ENCODE data around the gene SF3B2.
"Not testable (repeated sequence)": the region's sequence is repeated elsewhere in the genome, so short reads cannot be mapped to it uniquely, and the experiment has no call there.

Gene SF3B2

GRCh38 chr11:66072081-66072480, 19.9 kb downstream of the SF3B2 start:
- no peak for DNase-seq (ENCODE audit: low read depth in 3 of 3)

GRCh38 chr11:66072518-66072917, 20.4 kb downstream of the SF3B2 start:
- no peak for DNase-seq (ENCODE audit: low read depth in 3 of 3)

- no peak for DNase-seq (ENCODE audit: low read depth in 3 of 3)
Observed at GRCh38 chr11:66073669-66074068, 21.5 kb downstream of the SF3B2 start.

DNA sequence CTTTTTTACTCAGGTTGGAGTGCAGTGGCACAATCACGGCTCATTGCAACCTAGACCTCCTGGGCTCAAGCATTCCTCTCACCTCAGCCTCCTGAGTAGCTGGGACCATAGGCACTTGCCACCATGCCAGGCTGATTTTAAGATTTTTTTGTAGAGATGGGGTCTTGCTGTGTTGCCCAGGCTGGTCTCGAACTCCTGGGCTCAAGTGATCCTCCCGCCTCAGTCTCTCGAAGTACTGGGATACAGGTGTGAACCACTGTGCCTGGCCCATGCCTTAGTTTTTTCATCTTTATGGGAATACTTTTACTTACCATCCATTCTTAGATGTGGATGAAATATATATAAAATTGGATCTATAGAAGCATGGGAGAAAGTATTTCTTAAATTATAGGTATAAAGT, 23.1 kb downstream of the SF3B2 start:
- no peak for DNase-seq (ENCODE audit: low read depth in 3 of 3)

DNA sequence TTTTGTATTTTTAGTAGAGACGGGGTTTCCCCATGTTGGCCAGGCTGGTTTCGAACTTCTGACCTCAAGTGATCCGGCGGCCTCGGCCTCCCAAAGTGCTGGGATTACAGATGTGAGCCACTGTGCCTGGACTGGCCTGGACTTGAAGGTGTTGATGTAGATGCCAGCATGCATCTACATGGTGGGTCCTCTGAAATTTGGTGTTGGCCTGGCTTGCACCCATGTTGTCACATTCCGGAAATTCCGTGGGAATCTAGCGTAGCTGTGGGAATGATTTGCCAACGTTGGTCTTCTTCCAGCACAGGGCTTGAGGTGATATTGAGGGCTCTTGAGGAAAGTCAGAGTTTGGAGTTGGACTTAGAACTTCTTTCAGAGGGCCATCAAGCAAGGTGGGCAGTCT, 24.4 kb downstream of the SF3B2 start:
- DNase-seq (ENCODE audit: low read depth in 3 of 3), result no peak

GRCh38 chr11:66077927-66078326, 25.8 kb downstream of the SF3B2 start:
- no peak for DNase-seq (ENCODE audit: low read depth in 3 of 3)

DNA sequence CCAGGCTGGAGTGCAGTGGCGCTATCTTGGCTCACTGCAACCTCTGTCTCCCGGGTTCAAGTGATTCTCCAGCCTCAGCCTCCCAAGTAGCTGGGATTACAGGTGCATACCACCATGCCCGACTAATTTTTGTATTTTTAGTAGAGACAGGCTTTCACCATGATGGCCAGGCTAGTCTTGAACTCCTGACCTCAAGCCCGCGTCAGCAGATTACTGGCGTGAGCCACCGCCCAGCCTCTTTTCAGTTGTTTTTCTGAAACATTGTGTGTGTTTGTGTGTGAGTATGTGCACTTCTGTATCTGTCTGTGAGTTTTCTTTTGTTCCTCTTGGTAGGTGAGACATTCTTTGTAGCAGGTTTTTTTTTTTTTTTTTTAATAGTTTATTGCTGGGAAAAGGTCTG, 26.8 kb downstream of the SF3B2 start:
- DNase-seq (ENCODE audit: low read depth in 3 of 3), result not testable (repeated sequence)

DNA sequence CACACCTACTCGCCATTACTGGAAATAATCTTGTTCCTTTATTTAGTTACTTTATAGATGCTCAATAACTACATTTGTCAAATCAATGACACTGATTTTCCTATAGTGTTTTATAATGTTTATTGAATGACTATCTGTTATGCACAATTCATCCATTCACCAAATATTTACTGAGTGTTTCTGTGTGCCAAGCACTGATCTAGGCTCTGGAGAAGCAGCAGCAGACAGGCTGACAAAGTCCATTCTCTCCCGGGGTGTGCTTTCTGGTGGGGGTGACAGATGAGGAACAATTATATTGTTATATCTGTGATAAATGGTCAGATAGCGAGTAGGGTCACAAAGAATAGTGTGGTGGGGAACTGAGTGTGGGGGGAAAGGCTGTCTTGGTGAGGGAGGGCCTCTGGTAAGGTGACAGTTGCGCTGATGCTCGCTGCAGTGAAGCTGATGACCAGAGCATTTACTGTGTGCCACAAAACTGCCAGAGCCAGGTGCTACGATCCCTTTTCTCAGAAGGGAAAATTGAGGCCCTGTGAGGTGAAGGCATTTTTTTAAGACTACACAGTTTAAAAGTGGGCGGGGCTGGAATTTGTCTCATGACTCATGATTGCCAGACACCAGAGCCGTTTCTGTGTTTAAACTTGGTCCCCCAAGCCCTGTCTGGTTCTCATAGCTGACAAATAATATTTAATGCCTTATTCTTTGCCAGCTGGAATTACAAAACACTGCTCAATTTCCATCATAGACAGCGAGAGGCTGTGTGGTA, 28.1 kb downstream of the SF3B2 start:
- peak in 2 of 3 experiments; percentile 57 to 60 for DNase-seq (ENCODE audit: low read depth in 3 of 3)

DNA sequence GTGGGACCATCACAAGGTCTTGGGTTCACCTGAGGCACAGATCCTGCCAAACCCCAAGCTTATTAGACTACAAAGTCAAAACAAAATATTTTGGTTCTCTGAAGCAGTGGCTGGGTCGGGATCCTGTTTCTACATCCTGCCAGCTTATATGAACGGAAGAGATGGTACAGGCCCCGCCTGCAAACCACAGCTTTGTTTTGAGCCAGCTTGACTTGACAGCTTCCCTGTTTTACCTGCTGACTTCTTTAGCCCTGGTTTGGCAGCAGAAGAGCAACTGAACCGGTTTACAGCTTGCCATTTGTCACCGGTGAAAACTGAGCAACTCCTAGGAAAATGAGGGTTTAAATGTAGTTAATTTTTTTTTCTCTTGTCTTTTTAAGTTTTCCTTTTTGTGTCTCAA, 29.3 kb downstream of the SF3B2 start:
- peak in 1 of 3 experiments; percentile 55 for DNase-seq (ENCODE audit: low read depth in 3 of 3)

DNA sequence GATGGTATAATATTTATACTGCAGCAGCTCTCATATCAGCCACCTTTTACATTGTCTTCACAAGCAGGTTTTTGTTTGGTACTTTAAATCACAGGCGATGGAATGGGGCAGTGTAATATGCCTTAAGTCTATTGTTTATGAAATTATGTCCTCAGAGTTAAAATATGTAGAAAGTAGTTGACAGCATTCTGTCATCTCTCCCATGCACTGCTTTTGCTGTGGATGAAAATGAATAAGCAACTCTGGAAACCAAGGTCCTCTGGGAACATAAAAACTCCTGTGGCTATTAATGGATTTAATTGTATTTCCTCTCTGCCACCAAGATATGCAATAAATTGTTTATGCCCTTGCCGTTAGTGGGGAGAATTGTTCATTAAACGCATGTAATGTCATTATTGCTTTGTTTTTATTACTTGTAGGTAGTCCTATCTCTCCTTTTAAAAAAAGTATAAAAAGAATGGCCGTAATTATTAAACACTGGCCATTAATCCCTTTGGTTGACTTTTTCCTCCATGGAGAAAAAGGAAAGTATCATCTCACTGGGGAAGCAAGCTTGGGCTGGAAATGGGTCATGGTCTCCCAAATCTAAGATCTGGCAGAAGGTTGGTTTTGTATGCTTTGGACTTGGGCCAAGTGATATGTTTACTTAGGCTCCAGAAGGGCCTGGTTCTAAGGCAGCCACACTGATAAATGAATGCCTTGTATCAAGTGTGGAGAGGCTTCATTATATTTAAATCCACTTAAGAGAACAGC, 31.0 kb downstream of the SF3B2 start:
- DNase-seq (ENCODE audit: low read depth in 3 of 3), result no peak

DNA sequence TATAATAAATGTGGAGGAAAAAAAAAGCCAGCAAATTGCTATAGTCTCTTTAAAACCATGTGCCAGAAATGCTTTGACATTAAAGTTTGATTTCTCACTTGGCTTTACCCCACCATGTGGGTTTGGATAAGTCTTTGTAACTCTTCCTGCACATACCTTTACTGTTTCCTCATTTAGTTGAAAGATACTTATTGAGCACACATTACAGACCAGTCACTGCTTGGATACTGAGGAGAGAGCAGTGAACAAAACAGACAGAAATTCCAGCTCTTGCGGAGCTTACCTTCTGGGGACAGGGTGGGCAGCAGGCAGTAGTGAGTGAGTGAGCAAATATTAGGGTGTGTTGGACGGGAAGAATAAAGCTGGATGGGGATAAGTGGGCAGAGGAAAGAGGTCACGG, 31.6 kb downstream of the SF3B2 start:
- DNase-seq (ENCODE audit: low read depth in 3 of 3), result no peak

DNA sequence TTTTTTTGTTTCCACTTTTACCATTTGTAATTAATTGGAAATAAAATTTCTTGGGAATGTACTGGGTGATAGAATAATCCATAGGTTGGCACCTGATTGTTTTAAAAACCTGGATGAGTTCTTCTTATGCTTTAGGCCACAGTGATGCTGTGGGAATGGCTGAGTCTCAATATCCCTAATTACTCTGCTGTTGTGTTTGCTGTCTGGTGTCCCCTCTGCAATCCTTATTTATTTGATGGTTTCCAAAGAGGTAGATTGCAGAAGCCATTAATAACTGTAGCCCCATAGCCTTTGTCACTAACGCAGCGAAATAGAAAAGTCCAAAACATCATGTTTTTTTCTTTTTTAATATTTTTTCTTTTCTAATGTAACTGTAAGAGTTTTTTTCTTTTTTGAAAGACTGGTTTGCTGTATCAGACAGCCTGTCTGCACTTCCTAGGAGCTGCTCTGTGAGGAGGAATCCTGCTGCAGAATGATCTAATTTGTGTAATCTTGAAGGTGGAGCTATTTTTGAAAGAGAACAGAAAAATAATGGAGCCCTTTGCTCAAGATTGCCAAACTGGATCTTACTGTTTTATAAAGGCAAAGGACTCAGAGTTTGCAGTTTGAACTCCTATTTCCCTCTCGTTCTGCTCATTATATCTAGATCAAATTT, 32.8 kb downstream of the SF3B2 start:
- no peak for DNase-seq (ENCODE audit: low read depth in 3 of 3)

DNA sequence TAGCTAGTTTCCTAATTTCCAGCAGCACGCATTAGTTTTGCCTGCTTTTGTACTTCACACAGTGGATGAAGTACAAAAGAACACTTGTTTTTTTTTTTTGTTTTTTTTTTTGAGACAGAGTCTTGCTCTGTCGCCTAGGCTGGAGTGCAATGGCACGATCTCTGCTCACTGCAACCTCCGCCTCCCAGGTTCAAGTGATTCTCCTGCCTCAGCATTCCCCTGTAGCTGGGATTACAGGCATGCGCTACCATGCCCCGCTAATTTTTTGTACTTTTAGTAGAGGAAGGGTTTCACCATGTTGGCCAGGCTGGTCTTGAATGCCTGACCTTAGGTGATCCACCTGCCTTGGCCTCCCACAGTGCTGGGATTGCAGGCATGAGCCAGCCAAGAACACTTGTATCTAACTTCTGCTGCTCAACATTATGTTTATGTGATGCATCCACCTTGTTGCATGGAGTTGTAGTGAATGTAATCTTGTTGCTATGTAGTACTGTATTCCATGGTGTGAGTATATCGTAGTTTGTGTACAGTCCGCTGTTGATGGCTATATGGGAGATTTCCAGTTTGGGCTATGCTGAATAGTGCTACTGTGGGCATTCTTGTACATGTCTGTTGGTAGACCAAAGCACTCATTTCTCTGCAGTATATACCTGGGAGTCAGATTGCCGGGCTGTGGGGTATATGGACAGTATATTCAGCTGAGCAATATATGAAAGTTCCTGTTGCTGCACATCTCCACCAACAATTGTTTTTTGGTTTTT, 35.2 kb downstream of the SF3B2 start:
- no peak for DNase-seq (ENCODE audit: low read depth in 3 of 3)

DNA sequence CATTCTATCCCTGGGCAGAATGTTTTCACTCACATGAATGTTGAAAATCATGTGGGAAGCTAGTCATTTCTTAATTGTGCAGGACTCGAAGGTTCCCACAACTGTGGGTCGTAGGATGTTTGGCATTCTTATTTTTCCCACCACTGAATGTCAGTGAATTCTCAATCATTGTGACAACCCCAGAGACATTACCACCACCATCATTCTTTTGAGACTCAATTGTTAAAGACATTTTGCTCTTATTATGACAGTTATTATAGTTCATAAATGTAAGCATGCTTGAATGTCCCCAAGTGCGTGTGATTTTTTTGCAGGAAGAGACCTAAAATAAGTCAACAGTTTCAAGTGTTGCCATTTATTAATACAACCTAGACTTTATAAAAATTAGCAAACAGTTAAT, 36.9 kb downstream of the SF3B2 start:
- DNase-seq (ENCODE audit: low read depth in 3 of 3), result no peak

GRCh38 chr11:66090288-66090687, 38.1 kb downstream of the SF3B2 start:
- DNase-seq (ENCODE audit: low read depth in 3 of 3), result no peak

- not testable (repeated sequence) for DNase-seq (ENCODE audit: low read depth in 3 of 3)
Observed at GRCh38 chr11:66092125-66092524, 40.0 kb downstream of the SF3B2 start.

- not testable (repeated sequence) for DNase-seq (ENCODE audit: low read depth in 3 of 3)
Observed at GRCh38 chr11:66099746-66100145, 47.6 kb downstream of the SF3B2 start.

DNA sequence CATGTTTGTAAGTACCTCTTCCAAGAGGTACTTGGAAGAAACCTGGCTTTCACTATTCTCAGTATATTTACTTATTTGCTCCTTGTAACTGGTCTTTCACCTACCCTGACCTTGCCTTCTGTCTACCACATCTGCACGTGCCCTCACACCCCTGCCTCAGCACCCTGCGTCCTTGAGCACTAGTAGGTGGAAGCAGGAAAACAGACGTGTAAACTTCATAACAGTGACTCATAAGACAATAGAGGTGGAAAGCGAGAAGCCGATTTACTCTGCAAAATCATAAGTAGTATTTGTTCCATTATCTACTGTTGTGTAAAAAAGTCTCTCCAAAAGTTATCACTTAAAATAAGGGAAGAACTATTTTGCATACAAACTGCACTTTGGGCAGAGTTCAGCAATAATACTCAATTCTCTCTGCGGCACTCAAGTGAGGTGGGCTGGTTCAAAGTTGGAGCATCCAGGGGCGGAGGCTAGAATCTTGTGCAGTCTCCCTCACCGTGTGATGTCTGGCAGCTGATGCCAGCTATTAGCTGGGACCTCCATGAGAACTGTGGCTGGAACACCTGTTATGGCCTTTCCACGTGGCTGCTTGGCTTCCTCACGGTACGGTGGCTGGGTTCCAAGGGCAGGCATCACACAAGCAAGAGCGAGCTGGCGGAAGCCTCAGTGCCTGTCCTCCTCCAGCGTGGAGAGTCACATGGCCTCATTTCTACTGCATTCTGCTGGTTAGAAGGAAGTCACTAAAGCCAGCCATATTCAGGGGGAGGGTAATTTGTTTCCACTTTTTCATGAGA, 48.3 kb downstream of the SF3B2 start:
- DNase-seq (ENCODE audit: low read depth in 3 of 3), result peak; percentile 22 to 61 (median 26)

DNA sequence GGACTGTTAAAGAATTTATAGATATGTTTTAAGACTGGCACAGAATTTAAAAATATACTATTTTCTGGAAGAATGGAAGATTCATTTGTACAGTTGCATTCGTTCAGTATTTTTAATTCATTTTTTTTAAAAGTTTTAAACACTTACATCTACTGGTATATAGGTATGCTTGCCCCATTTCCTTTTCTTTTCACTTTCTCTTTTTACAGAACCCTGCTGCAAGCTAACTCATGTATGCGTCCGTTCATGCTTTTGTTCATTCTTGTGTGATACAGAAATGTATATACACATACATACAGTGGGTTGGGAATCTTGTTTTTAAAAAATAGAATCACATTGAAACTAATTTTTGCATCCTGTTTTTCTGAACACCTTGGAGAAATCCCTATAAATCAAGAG, 48.9 kb downstream of the SF3B2 start:
- no peak for DNase-seq (ENCODE audit: low read depth in 3 of 3)

- no peak for DNase-seq (ENCODE audit: low read depth in 3 of 3)
Observed at GRCh38 chr11:66104057-66104638, 52.0 kb downstream of the SF3B2 start.

All from stimulated activated CD4-positive, alpha-beta T cell treated with anti-CD3 and anti-CD28 coated beads, TNF-alpha, amount 100 ng/mL, for 24 hours (primary cell).